DND-41 (cell line): ENCODE data around the gene ETNK2.

Source experiments
- ATAC-seq: fragments of 200-7000 bp; cut with Tn5 transposase; 3 replicates; pipeline ENCODE4 v1.9.1; 2021; ENCODE audit warnings: low read depth; ENCODE audit not compliant: insufficient read depth
- DNase-seq: peaks from one replicate; pipeline ENCODE4 v3.0.0-alpha.2; 2020
- H2AFZ ChIP-seq: 2 replicates; pipeline ENCODE4 v1.6.0; 2012; ENCODE audit warnings: low read depth, low read length
- H3K27ac ChIP-seq: 2 replicates; pipeline ENCODE4 v1.5.1; 2012; ENCODE audit warnings: low read length, inconsistent platforms
- H3K27me3 ChIP-seq: fragments of 200-600 bp; sonication (generic); 2 replicates; pipeline ENCODE4 v1.6.0; 2012; ENCODE audit warnings: low read length, mild to moderate bottlenecking, inconsistent platforms; ENCODE audit not compliant: insufficient read depth, poor library complexity
- H3K36me3 ChIP-seq: 2 replicates; pipeline ENCODE4 v1.5.1; 2012; ENCODE audit warnings: low read length, inconsistent platforms; ENCODE audit not compliant: insufficient read depth
- H3K4me1 ChIP-seq: 2 replicates; pipeline ENCODE4 v1.5.1; 2012; ENCODE audit warnings: mild to moderate bottlenecking, low read length; ENCODE audit not compliant: insufficient read depth
- H3K4me2 ChIP-seq: 2 replicates; pipeline ENCODE4 v1.6.0; 2012; ENCODE audit warnings: mild to moderate bottlenecking, moderate library complexity, low read length, inconsistent platforms; ENCODE audit not compliant: insufficient read depth
- H3K4me3 ChIP-seq, 2 experiments: fragments of 200-600 bp in 1 of 2; shearing (Covaris generic) in 1 of 2; 2 replicates each; pipeline ENCODE4 v1.5.1; 2012 to 2016; ENCODE audit warnings: inconsistent platforms in 2 of 2, low read length in 2 of 2, mild to moderate bottlenecking in 2 of 2, low read depth in 1 of 2, moderate library complexity in 1 of 2
- H3K79me2 ChIP-seq: 2 replicates; pipeline ENCODE4 v1.6.0; 2012; ENCODE audit warnings: low read length, inconsistent platforms; ENCODE audit not compliant: insufficient read depth
- H3K9ac ChIP-seq: 2 replicates; pipeline ENCODE4 v1.6.0; 2012; ENCODE audit warnings: low read depth, mild to moderate bottlenecking, inconsistent platforms, low read length, moderate library complexity
- H3K9me3 ChIP-seq: 2 replicates; pipeline ENCODE4 v1.5.1; 2012; ENCODE audit warnings: low read length, moderate library complexity, mild to moderate bottlenecking, inconsistent platforms; ENCODE audit not compliant: insufficient read depth, severe bottlenecking
- H4K20me1 ChIP-seq: 2 replicates; pipeline ENCODE4 v1.6.0; 2012; ENCODE audit warnings: low read length; ENCODE audit not compliant: insufficient read depth
- EZH2 ChIP-seq: IDR thresholded peaks from 3 replicates; pipeline ENCODE4 v1.6.1; 2012; ENCODE audit warnings: borderline replicate concordance, low read depth, mild to moderate bottlenecking, moderate library complexity, low read length, inconsistent platforms; ENCODE audit not compliant: severe bottlenecking
- TF ChIP-seq, protein P1 (sequence below): IDR thresholded peaks from 2 replicates; pipeline ENCODE4 v1.5.1; 2012; ENCODE audit warnings: borderline replicate concordance, low read length, moderate library complexity, mild to moderate bottlenecking; ENCODE audit not compliant: poor library complexity, severe bottlenecking; ENCODE audit errors: extremely low read depth

The ETNK2 gene

DNA sequence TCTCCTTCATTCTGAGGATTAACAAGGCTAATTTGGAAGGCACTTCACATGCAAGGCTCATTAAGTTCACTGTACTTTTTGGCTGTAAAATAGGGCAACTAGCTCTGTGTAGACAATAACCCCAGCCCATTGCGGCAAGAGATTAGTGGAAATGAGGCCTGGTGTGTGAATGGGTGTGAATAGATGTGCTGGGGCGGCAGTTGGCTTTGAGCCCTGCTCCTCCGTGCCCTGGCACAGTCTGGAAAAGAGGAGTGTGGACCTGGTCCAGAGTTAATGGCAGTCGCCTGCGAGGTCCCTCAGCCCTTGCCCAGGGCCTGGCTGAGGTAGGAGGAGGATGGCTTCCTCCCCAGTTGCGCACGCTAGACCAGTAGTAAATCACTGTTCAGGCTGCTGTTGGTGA lies 39.6 kb upstream of the ETNK2 start:
- Histone ChIP-seq H2AFZ (no peak overlapping the region), H3K4me1 (peaks cover 3% of the 10 kb centered on the region), H3K79me2 (no peaks in the 10 kb centered on the region), H3K4me2 (no peak overlapping the region), H3K9me3 (no peaks in the 10 kb centered on the region), H3K36me3 (no peaks in the 10 kb centered on the region), H3K9ac (no peak overlapping the region), H3K27me3 (peaks cover 41% of the 10 kb centered on the region), H3K4me3 (no peak overlapping the region), H4K20me1 (no peaks in the 10 kb centered on the region), H3K27ac (no peak overlapping the region)
- DNase-seq (no peak), ATAC-seq (no peak)
- no peak for TF ChIP-seq EZH2
- TF ChIP-seq, protein P1, sequence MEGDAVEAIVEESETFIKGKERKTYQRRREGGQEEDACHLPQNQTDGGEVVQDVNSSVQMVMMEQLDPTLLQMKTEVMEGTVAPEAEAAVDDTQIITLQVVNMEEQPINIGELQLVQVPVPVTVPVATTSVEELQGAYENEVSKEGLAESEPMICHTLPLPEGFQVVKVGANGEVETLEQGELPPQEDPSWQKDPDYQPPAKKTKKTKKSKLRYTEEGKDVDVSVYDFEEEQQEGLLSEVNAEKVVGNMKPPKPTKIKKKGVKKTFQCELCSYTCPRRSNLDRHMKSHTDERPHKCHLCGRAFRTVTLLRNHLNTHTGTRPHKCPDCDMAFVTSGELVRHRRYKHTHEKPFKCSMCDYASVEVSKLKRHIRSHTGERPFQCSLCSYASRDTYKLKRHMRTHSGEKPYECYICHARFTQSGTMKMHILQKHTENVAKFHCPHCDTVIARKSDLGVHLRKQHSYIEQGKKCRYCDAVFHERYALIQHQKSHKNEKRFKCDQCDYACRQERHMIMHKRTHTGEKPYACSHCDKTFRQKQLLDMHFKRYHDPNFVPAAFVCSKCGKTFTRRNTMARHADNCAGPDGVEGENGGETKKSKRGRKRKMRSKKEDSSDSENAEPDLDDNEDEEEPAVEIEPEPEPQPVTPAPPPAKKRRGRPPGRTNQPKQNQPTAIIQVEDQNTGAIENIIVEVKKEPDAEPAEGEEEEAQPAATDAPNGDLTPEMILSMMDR: no peak

DNA sequence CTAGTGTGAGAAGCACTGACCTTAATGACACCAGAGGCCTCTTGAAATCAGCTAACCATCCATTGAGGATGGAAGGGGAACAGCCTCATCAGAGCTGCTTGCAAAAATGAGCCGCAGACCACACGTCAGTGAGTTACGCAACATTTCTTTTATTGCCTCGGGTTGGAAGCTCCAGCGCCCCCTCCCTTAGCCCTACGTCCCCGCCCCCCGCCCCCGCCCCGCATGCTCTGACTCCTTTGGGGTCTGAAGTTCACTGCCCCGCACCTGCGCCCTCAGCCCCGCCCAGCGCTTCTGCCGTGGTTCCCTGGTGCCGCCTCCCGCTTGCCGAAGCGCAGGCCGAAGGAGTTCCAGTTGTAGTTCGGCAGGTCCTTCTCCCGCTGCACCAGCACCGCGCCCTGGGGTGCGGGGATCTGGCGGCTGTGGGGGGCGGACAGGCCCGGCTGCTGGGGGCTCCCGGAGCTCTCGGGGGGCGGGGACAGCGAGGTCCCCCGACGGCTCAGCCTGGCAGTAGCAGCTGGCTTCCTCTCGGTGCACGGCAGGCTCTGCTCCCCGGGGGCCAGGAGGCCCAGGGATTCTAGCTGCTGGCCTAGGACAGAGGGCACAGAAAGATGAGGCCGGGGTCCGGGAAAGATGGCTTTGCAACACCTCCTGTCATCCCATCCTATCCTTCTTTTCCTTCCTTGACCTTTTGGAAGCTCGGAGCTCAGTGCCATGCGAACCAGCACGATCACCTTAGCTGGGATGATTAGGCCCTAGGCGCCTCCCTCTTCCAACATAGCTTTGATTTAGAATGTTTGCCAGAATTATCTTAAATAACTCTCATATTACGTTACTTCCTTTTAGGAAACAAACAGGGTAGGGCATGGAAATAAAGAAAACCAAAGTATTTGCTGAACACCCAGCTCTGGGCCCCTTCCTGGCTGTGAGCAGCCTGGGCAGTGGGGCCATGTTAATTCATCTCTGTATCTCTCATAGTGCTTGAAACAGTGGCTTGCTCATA lies 38.7 kb upstream of the ETNK2 start:
- H3K4me1 ChIP-seq: peaks cover 3% of the 10 kb centered on the region
- H3K27me3 ChIP-seq: peaks cover 41% of the 10 kb centered on the region
- H3K9me3 ChIP-seq: no peaks in the 10 kb centered on the region
- H2AFZ ChIP-seq: no peak overlapping the region
- H3K9ac ChIP-seq: no peak overlapping the region
- H3K36me3 ChIP-seq: no peaks in the 10 kb centered on the region
- ATAC-seq (0 out of 3 replicates have a peak, but pooled peaks have one; percentile 19), DNase-seq (peak; percentile 6)
- TF ChIP-seq EZH2: no peak
- TF ChIP-seq, protein P1: no peak
- no peak overlapping the region for H3K27ac ChIP-seq
- H4K20me1 ChIP-seq: no peaks in the 10 kb centered on the region
- H3K4me2 ChIP-seq: no peak overlapping the region
- H3K4me3 ChIP-seq: no peak overlapping the region
- H3K79me2 ChIP-seq: no peaks in the 10 kb centered on the region

DNA sequence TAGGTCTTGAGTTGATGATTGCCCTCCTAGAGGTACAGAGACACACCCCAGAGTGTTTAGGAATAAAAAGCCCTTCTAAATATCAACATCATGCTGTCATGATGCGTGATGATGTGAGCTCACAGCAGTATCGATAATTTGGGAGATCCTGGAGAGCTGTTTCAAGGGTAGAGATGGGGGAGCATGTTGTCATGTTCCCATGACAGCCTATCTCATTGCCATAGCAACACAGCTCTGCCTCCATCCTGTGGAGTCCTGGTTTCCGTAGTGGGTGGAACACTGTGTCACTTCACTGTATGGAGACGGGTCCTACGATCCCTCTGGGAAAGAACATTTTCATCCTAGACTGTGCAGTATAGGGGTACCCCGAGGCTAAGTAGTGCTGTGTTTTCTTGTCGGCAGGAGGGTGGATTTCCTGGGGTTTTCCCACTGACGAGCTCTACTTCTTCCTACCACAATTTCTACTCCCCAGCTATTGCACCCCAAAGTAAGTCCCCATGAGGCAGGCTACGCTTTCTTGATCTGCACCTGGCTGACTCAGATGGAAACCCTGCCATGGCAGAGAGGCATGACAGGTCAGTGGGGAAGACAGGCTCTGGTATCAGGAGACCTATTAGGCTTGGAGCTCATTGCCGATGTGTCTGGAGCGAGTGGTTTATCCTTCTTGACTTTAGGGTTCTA lies 37.3 kb upstream of the ETNK2 start:
- Histone ChIP-seq H3K4me1 (no peaks in the 10 kb centered on the region), H3K4me2 (no peak overlapping the region), H3K27me3 (peaks cover 38% of the 10 kb centered on the region), H3K4me3 (no peak overlapping the region), H3K79me2 (no peaks in the 10 kb centered on the region), H3K36me3 (no peaks in the 10 kb centered on the region), H3K9ac (no peak overlapping the region), H2AFZ (no peak overlapping the region), H3K27ac (no peak overlapping the region), H4K20me1 (no peaks in the 10 kb centered on the region), H3K9me3 (no peaks in the 10 kb centered on the region)
- TF ChIP-seq, protein P1: no peak
- TF ChIP-seq EZH2: no peak
- DNase-seq (no peak), ATAC-seq (no peak)
